Activated gamma-delta T cell (primary cell): ENCODE data around the gene DCAF15.

Experiments
- DNase-seq: peaks from one replicate; lab custom pipeline; 2025; lab: John Stamatoyannopoulos, UW

DCAF15 gene

GRCh38 chr19:13931391-13932148 lies 20.7 kb upstream of the DCAF15 start:
- DNase-seq = no peak

GRCh38 chr19:13932149-13932637 lies 20.1 kb upstream of the DCAF15 start:
- DNase-seq = no peak

GRCh38 chr19:13932911-13933393 lies 19.4 kb upstream of the DCAF15 start:
- DNase-seq = no peak

- no peak for DNase-seq
These were observed 17.6 kb upstream of the DCAF15 start for GRCh38 chr19:13934785-13935109.

GRCh38 chr19:13935765-13936510 lies 16.4 kb upstream of the DCAF15 start:
- DNase-seq = no peak

- no peak for DNase-seq
These were observed 14.6 kb upstream of the DCAF15 start for GRCh38 chr19:13937479-13938300.

GRCh38 chr19:13938301-13939064 lies 13.8 kb upstream of the DCAF15 start, which contains the start of gene PODNL1:
TSS of gene PODNL1 (minus strand) at chr19:13938417. CDS start at chr19:13938181, 236 bp downstream.
- DNase-seq = no peak

- no peak for DNase-seq
These were observed 10.2 kb upstream of the DCAF15 start for GRCh38 chr19:13942023-13942684.

- DNase-seq = no peak
These were observed 5.9 kb upstream of the DCAF15 start for GRCh38 chr19:13946414-13946813.

GRCh38 chr19:13951043-13951442 lies 1.3 kb upstream of the DCAF15 start:
- DNase-seq = no peak

- no peak for DNase-seq
These were observed 533 bp upstream of the DCAF15 start for GRCh38 chr19:13951799-13952153.

GRCh38 chr19:13952931-13953531 lies 722 bp downstream of the DCAF15 start:
- no peak for DNase-seq

- DNase-seq = no peak
These were observed 1.9 kb downstream of the DCAF15 start for GRCh38 chr19:13954185-13954584.

- DNase-seq = no peak
These were observed 3.5 kb downstream of the DCAF15 start for GRCh38 chr19:13955662-13956364.

GRCh38 chr19:13956365-13956744 lies 4.0 kb downstream of the DCAF15 start:
- no peak for DNase-seq

GRCh38 chr19:13957051-13957450 lies 4.7 kb downstream of the DCAF15 start:
- no peak for DNase-seq

GRCh38 chr19:13958043-13958442 lies 5.7 kb downstream of the DCAF15 start:
- DNase-seq = no peak

GRCh38 chr19:13959141-13959961 lies 7.0 kb downstream of the DCAF15 start:
- no peak for DNase-seq
